Fibroblast of lung (primary cell): Measurements from ENCODE around the gene LGALS4. TPM values are rescaled to one million over a fixed set of nuclear protein-coding genes. Genes with fewer than 3 reads are reported as not detected.
"Not testable (repeated sequence)": the region's sequence is repeated elsewhere in the genome, so short reads cannot be mapped to it uniquely, and the experiment has no call there.

ENCODE experiments used
- DNase-seq, 2 donors: peaks; one replicate each; pipeline versions ENCODE4 v3.0.0 to v3.0.0-alpha.2; 2010; ENCODE audit warnings: low read depth in 2 of 2
- H2AFZ ChIP-seq: 2 replicates; pipeline ENCODE4 v1.5.1; 2012; ENCODE audit warnings: low read length, control low read depth, inconsistent platforms
- H3K27ac ChIP-seq: 2 replicates; pipeline ENCODE4 v1.5.1; 2011; ENCODE audit warnings: low read length, control low read depth; ENCODE audit not compliant: insufficient read depth
- H3K27me3 ChIP-seq: 2 replicates; pipeline ENCODE4 v1.5.1; 2011; ENCODE audit warnings: mild to moderate bottlenecking, low read length; ENCODE audit not compliant: control insufficient read depth, insufficient read depth
- H3K36me3 ChIP-seq: 2 replicates; pipeline ENCODE4 v1.5.1; 2011; ENCODE audit warnings: low read length; ENCODE audit not compliant: control insufficient read depth, insufficient read depth
- H3K4me1 ChIP-seq: 2 replicates; pipeline ENCODE4 v1.5.1; 2011; ENCODE audit warnings: low read length; ENCODE audit not compliant: control insufficient read depth, insufficient read depth; ENCODE audit errors: extremely low read depth
- H3K4me2 ChIP-seq: 2 replicates; pipeline ENCODE4 v1.5.1; 2011; ENCODE audit warnings: low read length, control low read depth; ENCODE audit not compliant: insufficient read depth; ENCODE audit errors: extremely low read depth
- H3K4me3 ChIP-seq, 4 experiments: fragments of 200-600 bp in 1 of 4; sonication (generic) in 1 of 4; replicated peaks in 1 of 4; 2 replicates each; pipeline ENCODE4 v1.5.1; 2011 to 2016; ENCODE audit warnings: low read length in 4 of 4, low read depth in 3 of 4, mild to moderate bottlenecking in 3 of 4, control low read depth in 2 of 4, inconsistent platforms in 1 of 4, mixed read lengths in 1 of 4; ENCODE audit not compliant: insufficient read depth in 1 of 4; ENCODE audit errors: control extremely low read depth in 1 of 4
- H3K79me2 ChIP-seq: 2 replicates; pipeline ENCODE4 v1.5.1; 2012; ENCODE audit warnings: mild to moderate bottlenecking, low read length, inconsistent platforms; ENCODE audit not compliant: control insufficient read depth, insufficient read depth
- H3K9ac ChIP-seq: 2 replicates; pipeline ENCODE4 v1.5.1; 2011; ENCODE audit warnings: mild to moderate bottlenecking, low read length, control low read depth; ENCODE audit not compliant: insufficient read depth
- H3K9me3 ChIP-seq: 2 replicates; pipeline ENCODE4 v1.5.1; 2012; ENCODE audit warnings: low read depth, low read length; ENCODE audit not compliant: control insufficient read depth, insufficient read depth
- H4K20me1 ChIP-seq: 2 replicates; pipeline ENCODE4 v1.5.1; 2011; ENCODE audit warnings: low read length; ENCODE audit not compliant: control insufficient read depth, insufficient read depth; ENCODE audit errors: extremely low read depth
- CTCF ChIP-seq, 2 donors: IDR thresholded peaks in 1 of 2; conservative IDR thresholded peaks in 1 of 2; 1 replicate in 1 of 2; 2 replicates in 1 of 2; pipeline ENCODE4 v1.5.1; 2011 to 2012; ENCODE audit warnings: low read length in 2 of 2, control low read depth in 1 of 2, inconsistent platforms in 1 of 2, low read depth in 1 of 2, mild to moderate bottlenecking in 1 of 2
- EZH2 ChIP-seq: IDR thresholded peaks from 2 replicates; pipeline ENCODE4 v1.5.1; 2012; ENCODE audit warnings: low read length, control low read depth, mild to moderate bottlenecking; ENCODE audit errors: missing control alignments
- polyA plus RNA-seq, 2 donors: library from polyadenylated mRNA; depleted of rRNA in 1 of 2; stranded (reverse) in 1 of 2; unstranded in 1 of 2; fragments of >200 nt; gene quantifications; 2 replicates each; pipeline ENCODE4 v1.2.1, GENCODE V29; 2011 to 2012; ENCODE audit warnings: missing spikeins in 1 of 2
- total RNA-seq: library from RNA; depleted of rRNA; stranded (reverse); fragments of >200 nt; gene quantifications from 2 replicates; pipeline ENCODE4 v1.2.1, GENCODE V29; 2014

LGALS4 gene
- total and polyA plus RNA-seq, 2 donors (not counting 1 experiment from before 2014, with no cell fraction given): not detected

DNA sequence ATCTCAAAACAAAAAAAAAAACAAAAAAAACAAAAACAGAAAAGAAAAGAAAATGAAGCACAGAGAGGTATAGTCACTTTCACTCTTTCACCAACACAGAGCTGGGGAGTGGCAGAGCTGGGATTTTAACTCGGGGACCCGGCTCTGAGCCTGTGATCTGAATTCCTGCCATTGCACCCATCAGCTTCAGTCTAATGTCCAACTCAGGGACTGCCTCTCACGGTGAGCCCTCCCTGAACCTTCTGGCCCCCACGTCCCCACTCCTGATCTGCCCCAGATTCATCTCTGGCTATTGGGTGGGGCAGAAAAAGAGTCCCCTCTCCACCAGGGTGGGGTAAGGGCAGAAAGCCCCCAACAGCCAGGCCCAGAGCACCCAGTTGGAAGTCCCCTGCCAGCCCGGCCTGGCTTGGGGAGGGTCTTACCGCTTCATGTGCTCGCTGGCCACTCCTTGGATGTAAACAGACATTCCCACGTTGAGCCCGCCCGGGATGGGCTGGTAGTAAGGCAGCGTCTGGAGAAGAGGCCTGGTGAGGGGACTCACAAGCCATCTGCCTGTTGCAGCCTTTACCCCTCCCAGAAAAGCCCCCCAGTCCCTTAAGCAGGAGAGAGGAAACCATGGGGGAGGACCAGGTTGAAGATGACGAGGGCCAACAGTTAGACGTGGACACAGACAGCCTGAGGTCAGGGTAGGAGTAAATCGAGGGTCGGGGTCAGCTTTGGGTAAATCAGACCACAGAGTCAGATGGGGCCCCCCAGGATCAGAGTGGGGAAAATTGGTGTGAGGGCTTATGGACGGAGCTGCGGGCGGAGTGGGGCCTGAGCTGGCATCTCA, 520 bp downstream of the LGALS4 start:
- H3K4me2 ChIP-seq: no peak overlapping the region
- no peak overlapping the region for H2AFZ ChIP-seq
- DNase-seq: no peak
- H3K36me3 ChIP-seq: no peaks in the 10 kb centered on the region
- H4K20me1 ChIP-seq: no peaks in the 10 kb centered on the region
- H3K27ac ChIP-seq: no peak overlapping the region
- no peaks in the 10 kb centered on the region for H3K79me2 ChIP-seq
- H3K4me3 ChIP-seq: no peak overlapping the region
- H3K4me1 ChIP-seq: no peaks in the 10 kb centered on the region
- TF ChIP-seq EZH2 (no peak), CTCF (conservative IDR thresholded peaks at IDR 0.05 in 1 of 2, IDR thresholded peaks at IDR 0.05 in 1 of 2; ENCODE audit: low read depth in 1 of 2, low read length in 2 of 2) (no peak)
- H3K27me3 ChIP-seq: no peaks in the 10 kb centered on the region
- H3K9me3 ChIP-seq: no peaks in the 10 kb centered on the region
- no peak overlapping the region for H3K9ac ChIP-seq

DNA sequence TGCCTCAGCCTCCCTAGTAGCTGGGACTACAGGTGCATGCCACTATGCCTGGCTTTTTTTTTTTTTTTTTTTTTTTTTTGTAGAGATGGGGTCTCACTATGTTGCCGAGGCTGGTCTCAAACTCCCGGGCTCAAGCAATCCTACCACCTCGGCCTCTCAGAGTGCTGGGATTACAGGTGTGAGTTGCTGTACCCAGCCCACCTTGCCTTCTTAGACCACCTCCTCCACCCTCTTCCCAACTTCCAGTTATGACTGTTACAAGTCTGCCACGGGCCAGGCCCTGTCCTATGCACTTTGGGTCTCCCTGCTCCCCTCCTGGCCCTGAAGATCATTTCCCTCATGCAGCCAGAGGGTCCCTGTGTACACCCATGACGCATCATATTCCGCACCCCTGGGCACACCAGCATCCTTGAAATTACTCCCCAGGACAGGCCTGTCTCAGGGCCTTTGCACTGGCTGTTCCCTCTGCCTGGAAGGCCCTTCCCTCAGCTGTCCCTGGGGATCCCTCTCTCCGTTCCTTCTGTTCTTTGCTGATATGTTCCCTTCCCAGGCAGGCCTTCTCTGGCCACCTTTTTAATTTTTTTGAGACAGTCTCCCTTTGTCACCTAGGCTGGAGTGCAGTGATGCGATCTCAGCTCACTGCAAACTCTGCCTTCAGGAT, 3.0 kb downstream of the LGALS4 start:
- no peaks in the 10 kb centered on the region for H3K79me2 ChIP-seq
- H2AFZ ChIP-seq: no peak overlapping the region
- H3K4me1 ChIP-seq: no peaks in the 10 kb centered on the region
- no peaks in the 10 kb centered on the region for H4K20me1 ChIP-seq
- no peak overlapping the region for H3K4me3 ChIP-seq
- TF ChIP-seq CTCF (conservative IDR thresholded peaks at IDR 0.05 in 1 of 2, IDR thresholded peaks at IDR 0.05 in 1 of 2; ENCODE audit: low read depth in 1 of 2, low read length in 2 of 2): no peak
- TF ChIP-seq EZH2: no peak
- no peak overlapping the region for H3K4me2 ChIP-seq
- H3K9me3 ChIP-seq: no peaks in the 10 kb centered on the region
- no peaks in the 10 kb centered on the region for H3K27me3 ChIP-seq
- H3K9ac ChIP-seq: no peak overlapping the region
- no peak for DNase-seq
- H3K36me3 ChIP-seq: no peaks in the 10 kb centered on the region
- no peak overlapping the region for H3K27ac ChIP-seq

DNA sequence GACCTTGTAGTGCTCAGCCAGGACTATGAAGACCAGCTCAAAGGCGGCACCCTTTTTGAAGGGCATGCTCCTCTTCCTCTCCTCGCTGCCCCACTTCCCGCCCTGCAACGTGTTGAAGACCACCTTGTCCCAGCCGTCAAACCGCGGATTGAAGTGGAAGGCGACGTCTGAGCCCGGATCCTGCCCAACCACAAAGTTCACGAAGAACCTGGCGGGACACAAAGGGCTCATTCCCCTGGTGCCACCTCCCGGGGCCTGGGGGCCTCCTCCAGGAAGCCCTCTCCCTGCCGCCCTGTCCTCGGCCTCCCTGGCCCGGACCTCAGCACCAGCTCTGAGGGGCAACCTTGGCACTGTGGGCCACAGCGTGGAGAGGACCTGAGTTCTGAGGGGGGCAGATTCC, 4.0 kb downstream of the LGALS4 start:
- Histone ChIP-seq H3K27ac (no peak overlapping the region), H3K9ac (no peak overlapping the region), H3K79me2 (no peaks in the 10 kb centered on the region), H3K9me3 (no peaks in the 10 kb centered on the region), H3K4me3 (no peak overlapping the region), H3K36me3 (no peaks in the 10 kb centered on the region), H3K4me2 (no peak overlapping the region), H4K20me1 (no peaks in the 10 kb centered on the region), H3K27me3 (no peaks in the 10 kb centered on the region), H2AFZ (no peak overlapping the region), H3K4me1 (no peaks in the 10 kb centered on the region)
- DNase-seq: no peak
- TF ChIP-seq EZH2 (no peak), CTCF (conservative IDR thresholded peaks at IDR 0.05 in 1 of 2, IDR thresholded peaks at IDR 0.05 in 1 of 2; ENCODE audit: low read depth in 1 of 2, low read length in 2 of 2) (no peak)

DNA sequence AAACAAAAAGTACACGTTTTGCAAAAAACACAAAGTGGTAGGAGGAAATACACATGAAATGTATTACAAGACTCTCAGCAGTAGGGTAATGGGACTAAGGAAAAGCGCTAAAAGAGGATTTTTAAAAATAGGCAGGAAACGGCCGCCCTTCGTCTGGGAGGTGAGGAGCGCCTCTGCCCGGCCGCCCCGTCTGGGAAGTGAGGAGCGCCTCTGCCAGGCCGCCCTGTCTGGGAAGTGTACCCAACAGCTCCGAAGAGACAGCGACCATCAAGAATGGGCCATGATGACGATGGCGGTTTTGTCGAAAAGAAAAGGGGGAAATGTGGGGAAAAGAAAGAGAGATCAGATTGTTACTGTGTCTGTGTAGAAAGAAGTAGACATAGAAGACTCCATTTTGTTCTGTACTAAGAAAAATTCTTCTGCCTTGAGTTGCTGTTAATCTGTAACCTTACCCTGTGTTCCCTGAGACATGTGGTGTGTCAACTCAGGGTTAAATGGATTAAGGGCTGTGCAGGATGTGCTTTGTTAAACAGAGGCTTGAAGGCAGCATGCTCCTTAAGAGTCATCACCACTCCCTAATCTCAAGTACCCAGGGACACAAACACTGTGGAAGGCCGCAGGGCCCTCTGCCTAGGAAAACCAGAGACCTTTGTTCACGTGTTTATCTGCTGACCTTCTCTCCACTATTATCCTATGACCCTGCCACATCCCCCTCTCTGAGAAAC, 5.2 kb downstream of the LGALS4 start:
- H3K4me1 ChIP-seq, H4K20me1 ChIP-seq, DNase-seq: not testable (repeated sequence)

More for the DNA sequence above, 5.2 kb downstream of the LGALS4 start:
- H3K79me2 ChIP-seq, H3K9me3 ChIP-seq, H3K9ac ChIP-seq, H2AFZ ChIP-seq, H3K36me3 ChIP-seq, H3K27me3 ChIP-seq, H3K27ac ChIP-seq, H3K4me2 ChIP-seq, H3K4me3 ChIP-seq: not testable (repeated sequence)
